Upper lobe of left lung (tissue), 6 donors: ENCODE results near the gene MTCP1. TPM values are rescaled to one million over a fixed set of nuclear protein-coding genes. Genes with fewer than 3 reads are reported as not detected.

Experiments
- ATAC-seq, 2 donors: fragments of 200-7000 bp; cut with Tn5 transposase; one replicate each; pipeline ENCODE4 v1.9.1; 2022; ENCODE audit warnings: mild to moderate bottlenecking in 2 of 2, moderate library complexity in 2 of 2; ENCODE audit not compliant: low FRiP score in 2 of 2
- DNase-seq, 2 donors: peaks; one replicate each; pipeline ENCODE4 v3.0.0-alpha.2; 2019 to 2020
- H3K27ac ChIP-seq, 4 donors: fragments of 200-600 bp; sonication (generic); one replicate each; pipeline ENCODE4 v1.5.1; 2016 to 2019
- H3K27me3 ChIP-seq, 4 donors: fragments of 200-600 bp; sonication (generic); one replicate each; pipeline ENCODE4 v1.5.1; 2017 to 2019
- H3K36me3 ChIP-seq, 4 donors: fragments of 200-600 bp; sonication (generic); one replicate each; pipeline ENCODE4 v1.5.1; 2016 to 2019
- H3K4me1 ChIP-seq, 4 donors: fragments of 200-600 bp; sonication (generic); one replicate each; pipeline ENCODE4 v1.5.1; 2018 to 2019
- H3K4me3 ChIP-seq, 4 donors: fragments of 200-600 bp; sonication (generic); one replicate each; pipeline ENCODE4 v1.5.1; 2017 to 2019; ENCODE audit warnings: mild to moderate bottlenecking in 2 of 4, moderate library complexity in 1 of 4
- H3K9me3 ChIP-seq, 4 donors: fragments of 200-600 bp; sonication (generic); one replicate each; pipeline ENCODE4 v1.5.1; 2018 to 2019
- EP300 ChIP-seq, 4 donors: sonication (generic); formaldehyde crosslinking; IDR thresholded peaks; one replicate each; pipeline ENCODE4 v1.5.1; 2017; ENCODE audit warnings: antibody characterized with exemption in 4 of 4, control low read depth in 2 of 4
- POLR2A ChIP-seq, 4 donors: fragments of 450-650 bp; IDR thresholded peaks; one replicate each; pipeline ENCODE4 v1.5.1; 2016 to 2017; ENCODE audit warnings: antibody characterized with exemption in 4 of 4, mild to moderate bottlenecking in 2 of 4
- POLR2AphosphoS5 ChIP-seq, 2 donors: sonication (generic); formaldehyde crosslinking; IDR thresholded peaks; one replicate each; pipeline ENCODE4 v1.5.1; 2017; ENCODE audit warnings: antibody characterized with exemption in 2 of 2
- whole genome bisulfite sequencing, 2 donors: methylation state at CpG; one replicate each; pipeline ENCODE4 v1.1.5; 2017 to 2018; 5-methylcytosine and 5-hydroxymethylcytosine counted together
- total RNA-seq, 6 donors: library from RNA; depleted of rRNA in 4 of 6; stranded (reverse); fragments of >200 nt in 4 of 6; gene quantifications; one replicate each; pipeline versions ENCODE4 v1.1.0 to v1.2.1, GENCODE V29; 2016 to 2021
- TF ChIP-seq, protein P1 (sequence below), 6 experiments: fragments of 450-650 bp in 4 of 6; fragments of 200-600 bp in 2 of 6; sonication (generic) in 2 of 6; IDR thresholded peaks; one replicate each; pipeline ENCODE4 v1.5.1; 2016 to 2019; ENCODE audit warnings: antibody characterized with exemption in 6 of 6
- donor health status: DM: no; HTN: no; CAD: no; lungs with moderate emphysema.
- donor health status: DM: no; HTN: yes; CAD: no; lungs with severe emphysema.

MTCP1 gene
- total RNA-seq, 6 donors from 2014 or later, result 3.4 to 12.3 (median 8.0) TPM

- Histone ChIP-seq H3K27ac (no peak overlapping the region), H3K36me3 (peaks cover 0 to 4% (median 2%) of the 10 kb centered on the region in 4 donors), H3K9me3 (no peaks in the 10 kb centered on the region), H3K27me3 (no peaks in the 10 kb centered on the region), H3K4me1 (peaks cover 0 to 2% (median 0%) of the 10 kb centered on the region in 4 donors), H3K4me3 (no peak overlapping the region)
- ATAC-seq (no peak), DNase-seq (no peak)
- 69 to 90% methylated on average over 6 of the region's 6 CpGs for WGBS, 2 donors
- TF ChIP-seq, protein P1, sequence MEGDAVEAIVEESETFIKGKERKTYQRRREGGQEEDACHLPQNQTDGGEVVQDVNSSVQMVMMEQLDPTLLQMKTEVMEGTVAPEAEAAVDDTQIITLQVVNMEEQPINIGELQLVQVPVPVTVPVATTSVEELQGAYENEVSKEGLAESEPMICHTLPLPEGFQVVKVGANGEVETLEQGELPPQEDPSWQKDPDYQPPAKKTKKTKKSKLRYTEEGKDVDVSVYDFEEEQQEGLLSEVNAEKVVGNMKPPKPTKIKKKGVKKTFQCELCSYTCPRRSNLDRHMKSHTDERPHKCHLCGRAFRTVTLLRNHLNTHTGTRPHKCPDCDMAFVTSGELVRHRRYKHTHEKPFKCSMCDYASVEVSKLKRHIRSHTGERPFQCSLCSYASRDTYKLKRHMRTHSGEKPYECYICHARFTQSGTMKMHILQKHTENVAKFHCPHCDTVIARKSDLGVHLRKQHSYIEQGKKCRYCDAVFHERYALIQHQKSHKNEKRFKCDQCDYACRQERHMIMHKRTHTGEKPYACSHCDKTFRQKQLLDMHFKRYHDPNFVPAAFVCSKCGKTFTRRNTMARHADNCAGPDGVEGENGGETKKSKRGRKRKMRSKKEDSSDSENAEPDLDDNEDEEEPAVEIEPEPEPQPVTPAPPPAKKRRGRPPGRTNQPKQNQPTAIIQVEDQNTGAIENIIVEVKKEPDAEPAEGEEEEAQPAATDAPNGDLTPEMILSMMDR (IDR thresholded peaks at IDR 0.05), result no peak
- TF ChIP-seq POLR2AphosphoS5 (IDR thresholded peaks at IDR 0.05), result no peak
- TF ChIP-seq EP300 (IDR thresholded peaks at IDR 0.05), result no peak
- no peak for TF ChIP-seq POLR2A (IDR thresholded peaks at IDR 0.05)
Observed at GRCh38 chrX:155046129-155046810, 24.7 kb downstream of the MTCP1 start.

DNA sequence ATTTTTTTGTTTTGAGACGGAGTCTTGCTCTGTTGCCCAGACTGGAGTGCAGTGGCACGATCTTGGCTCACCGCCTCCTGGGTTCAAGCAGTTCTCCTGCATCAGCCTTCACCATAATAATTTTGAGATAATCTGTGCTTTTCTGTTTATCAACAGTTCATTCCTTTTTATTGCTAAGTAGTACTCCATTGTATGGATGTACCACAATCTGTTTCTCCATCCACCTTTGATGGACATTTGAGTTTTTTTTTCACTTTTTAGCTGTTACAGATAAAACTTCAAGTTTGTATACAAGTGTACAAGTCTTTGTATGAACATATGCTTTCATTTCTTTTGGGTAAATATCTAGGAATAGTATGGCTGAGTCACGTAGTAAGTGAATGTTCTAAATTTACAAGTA, 35.2 kb downstream of the MTCP1 start:
- no peak overlapping the region for H3K4me3 ChIP-seq
- TF ChIP-seq POLR2A (IDR thresholded peaks at IDR 0.05), result no peak
- TF ChIP-seq POLR2AphosphoS5 (IDR thresholded peaks at IDR 0.05), result no peak
- TF ChIP-seq EP300 (IDR thresholded peaks at IDR 0.05), result no peak
- TF ChIP-seq, protein P1 (IDR thresholded peaks at IDR 0.05), result no peak
- no peak for DNase-seq
- H3K27ac ChIP-seq, result no peak overlapping the region
- ATAC-seq, result no peak
- no peaks in the 10 kb centered on the region for H3K4me1 ChIP-seq
- no peaks in the 10 kb centered on the region for H3K9me3 ChIP-seq
- 94 to 98% methylated on average over 4 of the region's 4 CpGs for WGBS, 2 donors
- peaks cover 0 to 15% (median 0%) of the 10 kb centered on the region in 4 donors for H3K36me3 ChIP-seq
- no peaks in the 10 kb centered on the region for H3K27me3 ChIP-seq

GRCh38 chrX:155031657-155032056, 39.3 kb downstream of the MTCP1 start:
- Histone ChIP-seq H3K36me3 (peaks cover 0 to 15% (median 0%) of the 10 kb centered on the region in 4 donors), H3K27ac (no peak overlapping the region), H3K4me1 (peaks cover 0 to 4% (median 0%) of the 10 kb centered on the region in 4 donors), H3K4me3 (no peak overlapping the region), H3K9me3 (no peaks in the 10 kb centered on the region), H3K27me3 (no peaks in the 10 kb centered on the region)
- DNase-seq (no peak), ATAC-seq (no peak)
- TF ChIP-seq, protein P1 (IDR thresholded peaks at IDR 0.05), result no peak
- WGBS, 2 donors, result 88 to 92% methylated on average over 5 of the region's 5 CpGs

GRCh38 chrX:155028877-155029291, 42.1 kb downstream of the MTCP1 start:
- H3K36me3 ChIP-seq, result peaks cover 0 to under 1% (median 0%) of the 10 kb centered on the region in 4 donors
- ATAC-seq (no peak), DNase-seq (no peak)
- 71 to 91% methylated on average over 2 of the region's 2 CpGs for WGBS, 2 donors
- peaks cover 0 to 4% (median 2%) of the 10 kb centered on the region in 4 donors for H3K4me1 ChIP-seq
- no peaks in the 10 kb centered on the region for H3K9me3 ChIP-seq
- H3K27ac ChIP-seq, result peak overlapping the region in 2 of 4 donors; percentile 6 to 94
- no peak overlapping the region for H3K4me3 ChIP-seq
- TF ChIP-seq, protein P1 (IDR thresholded peaks at IDR 0.05), result no peak
- TF ChIP-seq EP300 (IDR thresholded peaks at IDR 0.05) (no peak), POLR2A (IDR thresholded peaks at IDR 0.05) (no peak), POLR2AphosphoS5 (IDR thresholded peaks at IDR 0.05) (no peak)
- no peaks in the 10 kb centered on the region for H3K27me3 ChIP-seq

GRCh38 chrX:155028129-155028528, 42.8 kb downstream of the MTCP1 start:
- no peak for ATAC-seq
- no peaks in the 10 kb centered on the region for H3K27me3 ChIP-seq

More at GRCh38 chrX:155028129-155028528, 42.8 kb downstream of the MTCP1 start:
- peak overlapping the region; percentile 15 to 59 (median 56) for H3K4me3 ChIP-seq
- WGBS, 2 donors, result 37 to 41% methylated on average over 3 of the region's 3 CpGs
- H3K27ac ChIP-seq, result peak overlapping the region; percentile 94 to 97 (median 94)
- H3K36me3 ChIP-seq, result no peaks in the 10 kb centered on the region
- H3K9me3 ChIP-seq, result no peaks in the 10 kb centered on the region
- TF ChIP-seq, protein P1 (IDR thresholded peaks at IDR 0.05), result no peak
- no peak for TF ChIP-seq POLR2AphosphoS5 (IDR thresholded peaks at IDR 0.05)
- no peak for TF ChIP-seq POLR2A (IDR thresholded peaks at IDR 0.05)
- no peak for TF ChIP-seq EP300 (IDR thresholded peaks at IDR 0.05)
- H3K4me1 ChIP-seq, result peaks cover 0 to 4% (median 2%) of the 10 kb centered on the region in 4 donors
- no peak for DNase-seq
